Coronary artery (tissue), 2 donors: ENCODE data around the gene RYR3.

Experiments used
- DNase-seq: peaks from one replicate; pipeline ENCODE4 v3.0.0-alpha.2; 2017; ENCODE audit warnings: low spot score
- H3K27ac ChIP-seq, 2 donors: fragments of 200-600 bp; sonication (generic); one replicate each; pipeline ENCODE4 v1.5.1; 2016 to 2019
- H3K4me3 ChIP-seq: fragments of 200-600 bp; sonication (generic); 2 replicates; pipeline ENCODE4 v1.5.1; 2016; ENCODE audit warnings: mild to moderate bottlenecking, moderate library complexity
- CTCF ChIP-seq: fragments of 200-600 bp; sonication (generic); IDR thresholded peaks from one replicate; pipeline ENCODE4 v1.5.1; 2019; ENCODE audit warnings: antibody characterized with exemption

Gene RYR3

GRCh38 chr15:33283576-33283975, 27.2 kb upstream of the RYR3 start:
- TF ChIP-seq CTCF, result no peak
- no peak overlapping the region for H3K4me3 ChIP-seq
- no peak overlapping the region for H3K27ac ChIP-seq
- DNase-seq, result no peak

GRCh38 chr15:33284336-33284735, 26.4 kb upstream of the RYR3 start:
- TF ChIP-seq CTCF, result no peak
- no peak overlapping the region for H3K4me3 ChIP-seq
- DNase-seq, result no peak
- H3K27ac ChIP-seq, result no peak overlapping the region

DNA sequence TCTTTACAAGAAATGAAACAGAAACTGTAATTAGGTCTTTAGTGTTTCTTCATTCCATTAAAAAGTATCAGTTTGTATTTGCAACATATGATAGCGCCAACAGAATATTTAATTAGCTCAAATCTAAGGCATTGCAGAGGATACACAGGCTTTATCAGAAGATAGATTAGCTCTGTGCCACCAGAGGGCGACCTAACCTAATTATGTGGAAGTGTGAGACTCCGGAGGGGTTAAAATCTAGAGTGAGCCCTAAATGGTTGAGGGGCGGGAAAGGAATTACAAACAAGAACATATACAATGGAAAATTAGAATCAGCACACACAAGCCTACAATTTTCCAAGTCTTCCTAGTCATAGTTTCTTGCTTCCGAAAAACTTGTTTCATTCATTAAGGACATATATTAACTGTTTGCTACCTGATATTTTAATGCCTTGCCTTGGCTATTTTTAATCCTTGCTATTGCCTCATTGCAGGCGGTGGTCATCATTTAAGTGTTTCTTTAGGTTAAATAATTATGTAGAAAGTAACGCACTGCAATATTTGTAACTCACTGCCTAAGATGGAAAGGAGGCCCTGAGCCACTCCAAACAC, 18.0 kb upstream of the RYR3 start:
- peak; percentile 38 for TF ChIP-seq CTCF
- DNase-seq, result no peak
- Histone ChIP-seq H3K27ac (no peak overlapping the region), H3K4me3 (peak overlapping the region; percentile 1)

DNA sequence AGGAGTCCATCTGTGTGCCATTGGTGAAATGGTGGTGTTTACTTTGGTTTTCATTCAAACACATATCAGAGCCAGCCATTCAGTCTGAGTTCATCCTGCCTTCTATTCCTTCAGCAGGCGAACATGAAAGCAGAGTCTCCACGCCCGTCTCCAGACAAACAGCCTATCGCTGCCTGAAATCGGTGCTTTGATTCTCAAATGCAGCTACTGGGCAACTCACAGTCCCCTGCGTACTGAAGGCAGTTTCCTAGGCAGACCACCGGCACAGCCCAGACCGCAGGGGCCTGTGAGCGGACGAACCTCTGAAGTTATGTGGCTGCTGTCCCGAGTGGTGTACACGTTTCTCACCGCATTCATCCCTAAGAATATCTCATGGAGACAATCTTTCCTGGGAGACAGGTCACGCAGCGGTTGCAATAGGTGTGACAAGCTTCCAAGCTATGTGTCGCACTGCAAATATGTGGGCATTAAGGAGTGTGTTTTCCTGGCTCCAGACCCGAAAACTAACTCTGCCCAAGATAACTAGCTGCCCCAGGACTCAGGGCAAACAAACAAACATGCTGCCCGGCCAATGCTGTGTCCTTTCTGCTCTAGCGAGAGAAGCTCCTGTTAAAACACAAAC, 16.9 kb upstream of the RYR3 start:
- H3K4me3 ChIP-seq, result peak overlapping the region; percentile 53
- no peak overlapping the region for H3K27ac ChIP-seq
- DNase-seq, result no peak
- TF ChIP-seq CTCF, result no peak

DNA sequence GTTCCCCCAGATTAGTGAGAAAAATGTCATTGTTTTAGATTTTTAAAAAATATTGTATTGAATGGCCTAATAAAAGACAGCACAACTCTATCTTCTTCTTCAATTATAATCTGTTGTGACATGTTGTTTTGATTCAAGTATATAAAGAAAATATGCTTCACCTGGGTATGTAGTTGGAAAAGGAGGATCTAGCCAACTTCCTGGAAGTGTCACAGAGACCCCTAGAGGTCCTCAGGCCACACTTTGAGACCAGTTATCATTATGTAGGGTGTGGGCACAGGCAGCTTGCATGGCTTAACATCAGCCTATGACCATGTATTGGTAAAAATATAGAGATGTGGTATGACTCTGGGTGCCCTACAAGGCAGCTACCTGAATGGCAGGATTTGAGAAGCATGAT, 14.7 kb upstream of the RYR3 start:
- Histone ChIP-seq H3K27ac (no peak overlapping the region), H3K4me3 (no peak overlapping the region)
- no peak for DNase-seq
- TF ChIP-seq CTCF, result no peak

DNA sequence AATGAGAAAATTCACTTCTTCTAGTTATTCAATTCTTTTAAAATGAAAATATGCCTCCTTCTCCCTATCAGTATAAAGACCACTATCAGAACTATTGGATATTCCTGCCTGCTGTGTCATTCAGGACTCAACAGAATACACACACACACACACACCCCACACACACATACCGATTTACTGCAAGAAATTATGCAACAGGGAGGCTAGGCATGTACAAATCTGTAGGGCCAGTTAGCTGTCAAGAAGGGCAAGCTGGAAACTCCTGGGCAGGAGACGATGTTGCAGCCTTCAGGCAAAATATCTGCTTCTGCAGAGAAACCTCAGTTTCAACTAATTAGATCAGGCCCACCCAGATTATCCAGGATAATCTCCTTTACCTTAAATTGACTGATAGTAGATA, 13.9 kb upstream of the RYR3 start:
- H3K4me3 ChIP-seq, result no peak overlapping the region
- no peak for TF ChIP-seq CTCF
- DNase-seq, result no peak
- H3K27ac ChIP-seq, result no peak overlapping the region

- no peak for TF ChIP-seq CTCF
These were observed 12.1 kb upstream of the RYR3 start for GRCh38 chr15:33298631-33299030.

More at GRCh38 chr15:33298631-33299030, 12.1 kb upstream of the RYR3 start:
- H3K4me3 ChIP-seq, result no peak overlapping the region
- no peak overlapping the region for H3K27ac ChIP-seq
- DNase-seq, result no peak
